ENCODE results near the gene SCFD2.
"Not testable (repeated sequence)": the region's sequence is repeated elsewhere in the genome, so short reads cannot be mapped to it uniquely, and the experiment has no call there.

SCFD2 gene

GRCh38 chr4:53005808-53006207, 360.1 kb downstream of the SCFD2 start:
- DNase-seq: no peak

DNA sequence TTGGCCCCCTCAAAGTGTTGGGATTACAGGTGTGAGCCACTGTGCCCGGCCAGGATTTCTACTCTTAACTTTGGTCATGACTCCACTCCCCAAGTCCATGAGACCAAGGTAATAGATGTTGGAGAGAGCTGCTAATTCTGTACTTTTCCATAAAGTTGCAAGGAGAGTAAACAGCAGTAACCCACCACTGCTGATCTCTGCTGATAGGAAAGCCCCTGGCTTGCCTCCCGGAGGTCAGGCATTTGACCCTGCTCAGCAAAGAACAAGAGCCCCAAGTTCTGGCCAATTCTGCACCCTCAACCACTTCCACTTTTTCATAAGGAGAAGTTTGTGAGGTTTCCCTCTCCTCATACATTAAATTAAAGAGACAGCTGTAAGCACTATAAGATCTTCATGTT, 360.7 kb downstream of the SCFD2 start:
- no peak for DNase-seq

GRCh38 chr4:53004497-53005148, 361.2 kb downstream of the SCFD2 start:
- no peak for DNase-seq

DNA sequence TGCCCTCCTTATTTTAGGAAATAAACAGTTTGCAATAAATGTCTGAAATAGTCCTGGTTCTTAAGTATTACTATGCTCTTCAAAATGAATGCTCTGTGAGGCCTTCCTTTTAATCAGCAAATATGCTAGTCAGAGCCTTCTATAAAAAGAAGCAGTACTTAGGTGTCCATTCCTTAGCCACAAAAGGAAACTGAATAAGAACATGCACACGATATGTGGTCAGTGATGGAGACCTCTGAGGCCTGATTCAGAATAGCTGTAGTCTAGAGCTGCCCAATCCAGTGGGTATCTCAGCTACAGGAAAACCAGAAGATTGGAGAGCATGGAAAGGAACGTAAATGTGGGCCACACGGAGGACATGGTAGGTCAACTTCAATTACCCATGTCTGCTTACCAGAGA, 361.9 kb downstream of the SCFD2 start:
- no peak for DNase-seq

DNA sequence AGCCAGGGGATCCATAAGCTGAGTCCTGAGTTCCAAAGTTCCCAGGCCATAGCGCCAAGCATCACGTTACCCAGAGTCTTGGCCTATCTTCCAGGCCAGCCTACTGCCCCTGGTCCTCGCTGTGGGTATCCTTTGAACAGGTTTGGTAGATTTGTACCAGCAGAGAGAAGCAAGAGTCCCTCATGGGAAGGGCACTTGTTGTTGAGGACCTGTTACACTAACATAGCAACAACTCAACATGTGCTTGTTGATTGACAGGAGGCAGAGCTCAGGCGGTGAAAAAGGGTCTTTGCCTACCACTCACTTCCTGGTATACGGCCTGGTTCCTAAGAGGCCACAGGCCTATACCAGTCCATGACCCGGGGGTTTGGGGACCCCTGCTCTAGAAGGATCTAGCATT, 365.3 kb downstream of the SCFD2 start:
- no peak for DNase-seq

GRCh38 chr4:52999626-53000025, 366.2 kb downstream of the SCFD2 start:
- no peak for DNase-seq

GRCh38 chr4:52998413-52998812, 367.4 kb downstream of the SCFD2 start:
- DNase-seq: no peak

GRCh38 chr4:52997132-52997416, 368.8 kb downstream of the SCFD2 start:
- no peak for DNase-seq

DNA sequence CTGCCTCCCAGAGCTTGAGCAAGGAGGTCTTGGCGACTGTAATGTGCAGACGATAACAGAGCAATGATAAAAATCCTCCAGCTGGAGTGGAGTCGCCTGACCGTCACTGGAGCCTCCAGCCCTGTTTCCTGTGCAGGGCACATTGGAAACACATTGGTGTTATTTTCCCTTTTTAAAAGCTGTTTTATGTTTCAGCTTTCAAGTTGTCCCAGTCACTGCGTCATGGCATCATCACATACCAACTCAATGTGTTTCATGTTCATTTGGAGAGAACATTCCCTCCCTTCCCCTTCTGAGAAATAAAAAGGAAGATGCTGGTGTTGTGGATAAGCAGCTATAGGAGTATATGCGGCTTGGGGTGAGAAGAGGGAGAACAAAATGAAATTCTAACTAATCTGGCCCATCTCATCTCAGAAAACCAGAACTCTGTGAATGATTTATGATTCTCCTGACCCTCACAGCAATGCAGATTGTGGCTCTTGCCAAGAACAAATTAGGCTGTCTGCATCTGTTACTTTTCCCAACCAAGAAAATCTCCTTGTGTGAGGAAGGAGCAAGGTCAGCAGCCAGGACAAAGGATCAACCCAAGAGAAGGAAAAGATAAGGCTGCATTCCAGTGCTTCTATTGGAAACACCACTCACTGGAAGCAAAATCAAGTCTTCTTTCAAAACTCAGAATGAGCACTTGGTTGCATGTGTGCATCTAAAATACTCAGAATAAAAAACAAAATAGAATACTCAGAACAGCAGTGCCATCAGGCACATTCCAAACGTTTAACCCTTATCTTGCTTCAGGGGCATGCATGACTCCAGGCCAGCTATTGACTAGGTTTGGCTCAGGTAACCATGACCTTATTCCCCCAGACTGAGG, 369.4 kb downstream of the SCFD2 start:
- no peak for DNase-seq

DNA sequence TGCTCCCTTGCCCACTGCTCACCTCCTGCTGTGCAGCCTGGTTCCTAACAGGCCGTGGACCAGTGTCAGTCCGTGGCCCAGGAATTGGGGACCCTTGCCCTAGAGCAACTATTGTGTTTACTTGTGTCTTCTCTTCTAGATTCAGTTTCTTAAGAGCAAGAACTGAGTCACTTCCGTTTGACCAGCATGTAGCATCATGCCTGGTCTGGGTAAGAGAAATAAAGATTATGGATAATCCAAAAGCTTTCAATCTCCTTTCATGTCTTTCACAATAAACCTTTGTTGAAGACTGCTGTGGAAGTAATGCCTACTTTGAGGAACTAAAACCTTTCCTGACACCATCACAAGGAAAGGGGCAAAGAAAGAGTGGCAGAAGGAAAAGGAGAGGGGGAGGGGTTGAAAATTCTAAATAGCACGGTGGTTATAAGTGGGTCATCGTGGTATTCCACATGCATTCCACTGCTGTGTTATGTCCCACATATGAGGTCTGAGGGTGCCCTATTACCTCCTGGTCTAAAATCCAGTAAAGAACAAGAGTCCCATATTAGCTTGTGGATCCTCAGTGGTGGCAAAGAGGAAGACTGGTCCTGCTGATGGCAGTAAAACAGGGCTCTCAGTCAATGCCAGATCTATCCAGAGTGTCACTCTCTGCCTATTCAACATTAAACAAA, 370.4 kb downstream of the SCFD2 start:
- no peak for DNase-seq

- DNase-seq: no peak
Measured at GRCh38 chr4:52994567-52994966, 371.3 kb downstream of the SCFD2 start.

- DNase-seq: no peak
Measured at GRCh38 chr4:52993771-52994170, 372.1 kb downstream of the SCFD2 start.

- not testable (repeated sequence) for DNase-seq
Measured at GRCh38 chr4:52992551-52992950, 373.3 kb downstream of the SCFD2 start.

DNA sequence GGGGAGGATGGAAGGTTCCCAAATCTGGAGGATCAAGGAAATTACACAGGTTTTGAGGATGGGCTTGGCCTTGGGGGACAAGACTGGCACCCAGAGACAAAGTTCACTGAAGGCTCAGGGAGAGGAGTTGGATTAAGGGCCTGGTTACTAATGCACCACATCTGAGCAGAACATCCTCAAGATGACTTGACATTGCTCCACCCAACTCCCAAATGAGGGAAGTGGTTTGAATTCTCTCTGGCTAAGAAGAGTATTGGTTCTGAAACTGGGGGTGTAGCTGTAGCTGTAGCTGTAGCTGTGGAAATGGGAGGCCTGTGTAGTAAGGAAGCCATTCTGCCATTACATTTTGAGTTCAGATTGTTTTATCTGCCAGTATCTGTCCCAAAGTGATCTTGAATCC, 374.4 kb downstream of the SCFD2 start:
- DNase-seq: no peak

DNA sequence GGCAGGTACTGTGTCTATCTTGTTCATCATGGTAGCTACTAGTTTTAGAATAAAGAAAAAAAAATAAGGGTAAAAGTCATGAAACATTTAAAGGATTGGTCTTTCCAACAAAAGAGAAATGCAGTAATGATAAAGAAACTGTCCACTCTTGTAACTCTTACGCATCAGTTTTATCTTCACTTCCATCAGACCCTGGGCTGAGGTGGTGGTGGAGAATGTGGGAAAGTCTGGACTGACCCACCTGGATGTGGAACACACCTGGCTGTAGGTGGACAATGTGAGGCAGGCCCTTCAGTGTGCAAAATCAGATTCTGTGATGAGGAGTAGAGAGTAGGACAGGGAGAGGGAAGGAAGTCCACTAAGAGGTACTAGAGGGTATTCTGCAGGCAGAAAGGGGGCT, 375.2 kb downstream of the SCFD2 start:
- DNase-seq: no peak

- no peak for DNase-seq
Measured at GRCh38 chr4:52989865-52990264, 376.0 kb downstream of the SCFD2 start.

- no peak for DNase-seq
Measured at GRCh38 chr4:52987392-52988056, 378.3 kb downstream of the SCFD2 start.

GRCh38 chr4:52984462-52984881, 381.4 kb downstream of the SCFD2 start:
- DNase-seq: no peak

GRCh38 chr4:52983563-52984303, 382.1 kb downstream of the SCFD2 start:
- peak; percentile 63 for DNase-seq

GRCh38 chr4:52982946-52983340, 382.9 kb downstream of the SCFD2 start:
- DNase-seq: no peak

DNA sequence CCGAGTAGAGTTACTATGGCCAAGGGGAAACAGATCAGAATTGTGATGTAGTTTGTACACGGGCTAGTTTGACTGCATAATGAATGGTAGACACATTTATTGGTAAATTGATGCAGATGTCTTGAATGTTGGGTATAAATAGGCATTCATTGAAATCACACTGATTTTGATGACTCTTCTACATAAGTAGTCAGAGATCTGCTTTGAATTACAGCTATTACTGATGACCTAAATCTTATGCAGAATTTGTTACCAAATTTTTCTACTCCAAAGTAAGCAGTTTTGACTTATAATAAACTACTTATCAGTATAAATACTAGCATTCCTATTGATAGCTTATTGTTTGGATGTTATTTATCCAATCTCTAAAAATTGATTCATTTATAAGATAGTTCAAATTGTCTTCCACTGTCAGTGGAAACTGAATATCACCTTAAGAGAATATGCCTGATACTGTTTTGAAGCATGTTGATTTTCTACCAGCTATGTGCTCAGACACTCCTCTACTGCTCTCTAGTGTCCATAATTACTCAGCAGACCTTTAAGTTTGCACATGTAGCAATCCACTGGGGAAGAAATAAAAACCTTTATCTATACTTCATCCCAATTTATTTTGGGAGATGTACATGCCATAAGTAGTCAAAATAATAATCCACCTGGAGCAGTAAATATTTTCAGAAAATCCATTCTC, 383.5 kb downstream of the SCFD2 start:
- DNase-seq: peak; percentile 74

Measured in NCI-H2029 treated with DMSO at 0.1 percent for 48 hours (cell line).